GM18870 (cell line): ENCODE measurements around the gene DNAJC11.
"Not testable (repeated sequence)": the region's sequence is repeated elsewhere in the genome, so short reads cannot be mapped to it uniquely, and the experiment has no call there.

Experiments
- ATAC-seq: cut with Tn5 transposase; IDR thresholded peaks from one replicate; pipeline ENCODE4 v1.9.1; 2021; ENCODE audit warnings: moderate library complexity; ENCODE audit not compliant: unreplicated experiment

Gene DNAJC11

GRCh38 chr1:6657138-6657537 is 44.5 kb downstream of the DNAJC11 start:
- no peak for ATAC-seq

- no peak for ATAC-seq
Observed at GRCh38 chr1:6653436-6654290, 48.0 kb downstream of the DNAJC11 start.

GRCh38 chr1:6652986-6653385 is 48.6 kb downstream of the DNAJC11 start:
- no peak for ATAC-seq

DNA sequence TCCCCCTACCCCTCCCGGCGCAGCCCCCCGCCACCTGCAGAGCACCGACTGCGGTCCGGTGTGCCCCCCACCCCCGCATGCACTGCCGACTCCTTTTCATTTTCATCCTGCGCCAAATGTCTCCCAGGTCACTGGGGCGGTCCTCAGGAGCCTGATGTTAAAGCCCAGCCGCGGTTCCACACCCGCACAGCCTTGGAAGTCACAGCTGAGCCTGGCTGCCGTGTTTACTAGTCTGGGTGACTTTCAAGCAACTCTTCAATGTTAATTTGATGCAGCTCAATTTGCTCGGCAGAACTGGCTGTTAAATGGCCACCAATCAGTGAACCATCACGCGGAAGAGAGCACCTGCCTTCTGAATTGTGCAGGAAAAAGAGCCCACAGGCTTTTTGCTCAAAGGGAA is 49.7 kb downstream of the DNAJC11 start:
- no peak for ATAC-seq

GRCh38 chr1:6648556-6648955 is 53.1 kb downstream of the DNAJC11 start:
- no peak for ATAC-seq

GRCh38 chr1:6646499-6647148 is 55.0 kb downstream of the DNAJC11 start:
- no peak for ATAC-seq

GRCh38 chr1:6645018-6645417 is 56.6 kb downstream of the DNAJC11 start:
- no peak for ATAC-seq

DNA sequence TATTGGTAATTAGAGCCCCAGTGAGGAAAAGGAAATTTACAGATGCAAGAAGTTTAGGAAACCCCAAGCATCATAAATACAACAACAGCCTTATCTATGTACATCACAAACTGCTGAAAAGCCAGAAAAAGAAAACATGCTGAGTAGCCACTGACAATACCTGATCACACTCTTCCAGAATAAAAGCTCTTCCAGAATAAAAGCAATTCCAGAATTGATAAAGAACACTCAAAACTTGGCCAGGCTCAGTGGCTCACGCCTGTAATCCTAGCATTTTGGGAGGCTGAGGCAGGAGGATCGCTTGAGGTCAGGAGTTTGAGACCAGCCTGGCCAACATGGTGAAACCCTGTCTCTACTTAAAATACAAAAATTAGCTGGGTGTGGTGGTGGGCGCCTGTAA is 60.7 kb downstream of the DNAJC11 start:
- not testable (repeated sequence) for ATAC-seq

GRCh38 chr1:6638226-6638625 is 63.4 kb downstream of the DNAJC11 start:
- no peak for ATAC-seq

- no peak for ATAC-seq
Observed at GRCh38 chr1:6637770-6638169, 63.8 kb downstream of the DNAJC11 start.

- not testable (repeated sequence) for ATAC-seq
Observed at GRCh38 chr1:6636778-6637177, 64.8 kb downstream of the DNAJC11 start.

DNA sequence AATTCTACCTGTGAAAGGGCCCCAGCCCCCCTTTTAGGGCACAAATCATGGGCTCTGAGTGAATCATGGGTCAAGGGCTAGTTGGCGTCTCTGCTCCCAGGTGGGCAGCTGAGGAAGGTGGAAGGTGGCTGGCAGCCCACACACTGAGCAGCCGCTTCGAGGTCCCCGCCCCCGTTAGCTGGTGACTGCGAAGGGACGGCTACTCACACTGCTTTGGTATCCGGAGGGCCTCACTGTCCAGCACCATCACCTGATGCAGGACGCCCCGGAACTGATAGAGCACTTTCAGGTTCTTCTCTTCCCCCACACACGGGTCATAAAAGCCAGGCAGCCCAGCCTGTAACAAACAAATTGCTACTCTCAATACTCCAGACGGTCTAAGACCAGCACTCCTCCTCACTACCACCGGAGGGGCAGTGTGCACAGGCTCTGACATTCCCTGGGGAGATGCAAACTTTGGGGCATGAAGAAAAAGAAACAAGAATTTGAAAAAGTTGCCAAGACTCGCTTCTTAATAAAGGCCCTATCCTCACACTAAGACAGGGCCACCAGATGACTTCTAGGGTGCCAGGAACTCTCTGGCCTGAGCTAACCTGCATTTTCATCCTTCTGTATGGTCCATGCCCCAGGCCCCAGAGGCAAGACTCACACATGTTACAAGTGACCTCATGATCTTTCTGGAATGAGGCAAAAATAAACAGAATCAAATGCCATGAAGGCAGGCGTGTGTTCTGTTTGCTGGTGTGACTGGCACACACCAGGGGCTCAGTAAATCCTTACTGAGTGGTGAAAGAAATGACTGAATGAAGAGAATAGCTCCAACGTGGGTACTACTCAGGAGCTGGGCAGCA is 65.5 kb downstream of the DNAJC11 start:
- ATAC-seq = no peak

DNA sequence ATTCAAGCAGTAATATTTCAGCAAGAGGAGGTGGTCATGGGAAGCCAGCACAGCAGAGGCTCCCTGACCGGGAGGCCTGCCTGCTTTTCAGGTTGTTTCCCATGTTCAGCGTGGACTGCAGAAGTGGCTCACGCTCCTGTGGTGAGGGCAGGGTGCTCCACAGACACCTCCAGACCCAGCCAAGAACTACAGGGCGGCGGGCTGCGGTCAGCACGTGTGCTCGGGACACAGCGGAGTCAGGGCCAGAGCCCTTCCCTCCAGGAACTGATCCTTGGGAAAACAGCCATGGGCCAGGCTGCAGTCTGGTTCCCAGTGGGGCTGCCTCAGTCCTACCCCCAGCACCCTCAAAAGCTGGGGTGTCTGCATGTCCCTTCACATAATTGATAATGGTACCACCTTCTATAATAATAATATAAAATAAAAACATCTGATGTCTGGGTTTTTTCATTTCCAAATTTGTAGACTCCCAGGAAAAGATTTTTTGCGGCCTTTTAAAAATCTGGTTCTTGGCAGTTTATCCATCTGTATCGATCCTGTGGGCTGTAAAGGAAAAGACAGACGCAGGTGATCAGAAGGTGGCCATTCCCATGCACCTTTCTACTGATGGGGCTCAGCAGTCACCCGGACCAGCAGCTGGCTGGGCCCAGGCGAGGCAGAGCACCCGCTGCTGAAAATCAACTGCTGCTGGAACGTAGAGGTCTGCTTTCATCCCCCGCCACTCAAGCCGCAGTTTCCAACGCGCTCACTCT is 66.3 kb downstream of the DNAJC11 start:
- ATAC-seq = no peak

DNA sequence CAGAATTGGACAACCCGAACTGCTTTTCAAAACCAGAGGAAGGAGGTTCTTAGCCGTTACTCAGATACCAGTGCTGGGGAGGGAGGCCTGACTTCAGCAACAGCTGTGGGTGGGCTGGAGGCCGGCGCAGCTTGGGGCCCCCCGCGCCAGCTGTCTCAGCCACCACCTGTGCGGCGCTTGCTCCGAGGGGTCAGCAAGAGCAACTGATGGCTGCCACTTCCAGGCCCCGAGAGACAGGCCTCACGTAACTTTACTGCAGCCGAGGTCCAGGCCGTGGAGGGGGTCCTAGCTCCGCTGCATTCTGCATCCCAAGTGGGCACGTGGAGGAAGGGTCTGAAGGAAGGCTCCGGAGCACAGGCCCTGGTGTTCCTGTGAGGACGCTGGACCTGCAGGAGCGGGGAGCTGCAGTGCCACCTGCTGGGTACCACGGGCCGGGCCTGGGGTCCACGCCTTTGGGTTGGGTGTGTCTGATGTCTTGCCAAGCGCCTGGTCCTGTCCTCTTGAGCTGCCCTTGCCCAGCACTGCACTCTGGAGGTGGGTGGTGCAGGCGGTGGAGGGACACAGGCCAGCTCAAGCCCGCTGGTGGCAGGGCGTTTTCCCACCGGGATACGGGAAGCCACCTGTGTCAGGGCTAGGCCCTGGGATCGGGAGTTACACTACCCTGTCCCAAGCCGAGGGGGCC is 67.1 kb downstream of the DNAJC11 start:
- no peak for ATAC-seq

GRCh38 chr1:6632588-6633514 is 68.8 kb downstream of the DNAJC11 start:
- no peak for ATAC-seq

DNA sequence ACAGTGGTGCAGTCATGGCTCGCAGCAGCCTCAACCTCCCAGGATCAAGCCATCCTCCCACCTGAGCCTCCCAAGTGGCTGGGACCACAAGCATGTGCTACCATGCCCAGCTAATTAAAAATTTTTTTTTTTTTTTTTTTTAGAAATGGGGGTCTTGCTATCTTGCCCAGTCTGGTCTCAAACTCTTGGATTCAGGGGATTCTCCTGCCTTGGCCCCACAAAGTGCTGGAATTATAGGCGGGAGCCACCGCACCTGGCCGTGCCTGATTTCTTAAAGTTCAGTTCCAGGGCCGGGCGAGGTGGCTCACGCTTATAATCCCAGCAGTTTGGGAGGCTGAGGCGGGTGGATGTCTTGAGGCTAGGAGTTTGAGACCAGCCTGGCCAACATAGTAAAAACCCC is 70.6 kb downstream of the DNAJC11 start:
- no peak for ATAC-seq

GRCh38 chr1:6630027-6630426 is 71.6 kb downstream of the DNAJC11 start:
- no peak for ATAC-seq

DNA sequence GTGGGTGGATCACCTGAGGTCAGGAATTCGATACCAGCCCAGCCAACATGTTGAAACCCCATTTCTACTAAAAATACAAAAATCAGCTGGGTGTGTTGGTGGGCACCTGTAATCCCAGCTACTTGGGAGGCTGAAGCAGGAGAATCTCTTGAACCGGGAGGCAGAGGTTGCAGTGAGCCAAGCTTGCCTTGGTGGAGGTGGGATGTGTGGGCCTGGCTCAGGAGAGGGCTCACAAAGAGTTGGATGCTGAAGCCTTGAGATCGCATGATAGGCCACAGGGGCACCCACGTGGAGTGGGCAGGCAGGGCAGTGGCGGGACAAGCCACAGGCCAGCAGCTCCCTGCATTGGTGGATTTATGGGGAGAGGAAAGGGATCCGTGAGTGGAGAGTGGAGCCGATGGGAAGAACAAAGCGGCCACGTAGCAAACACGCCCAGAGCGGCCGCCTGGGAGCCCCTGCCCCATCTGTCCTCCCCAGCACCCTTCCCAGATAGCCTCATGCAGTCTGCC is 72.6 kb downstream of the DNAJC11 start:
- ATAC-seq = no peak
